Suprapubic skin (tissue), 4 donors: ENCODE results near the gene SPRY4. TPM values are rescaled to one million over a fixed set of nuclear protein-coding genes. Genes with fewer than 3 reads are reported as not detected.

Experiments
- DNase-seq, 2 donors: peaks; one replicate each; pipeline ENCODE4 v3.0.0-alpha.2; 2019; ENCODE audit warnings: low spot score in 2 of 2
- H3K27ac ChIP-seq: fragments of 200-600 bp; sonication (generic); one replicate; pipeline ENCODE4 v1.5.1; 2019
- H3K27me3 ChIP-seq: fragments of 200-600 bp; sonication (generic); one replicate; pipeline ENCODE4 v1.5.1; 2019
- H3K36me3 ChIP-seq: fragments of 200-600 bp; sonication (generic); one replicate; pipeline ENCODE4 v1.5.1; 2019
- H3K4me1 ChIP-seq: fragments of 200-600 bp; sonication (generic); one replicate; pipeline ENCODE4 v1.5.1; 2019
- H3K4me3 ChIP-seq: fragments of 200-600 bp; sonication (generic); one replicate; pipeline ENCODE4 v1.5.1; 2019; ENCODE audit warnings: mild to moderate bottlenecking
- H3K9me3 ChIP-seq: fragments of 200-600 bp; sonication (generic); one replicate; pipeline ENCODE4 v1.5.1; 2019
- CTCF ChIP-seq, 2 donors: fragments of 200-600 bp in 1 of 2; fragments of 450-650 bp in 1 of 2; sonication (generic) in 1 of 2; IDR thresholded peaks; one replicate each; pipeline ENCODE4 v1.5.1; 2016 to 2019; ENCODE audit warnings: antibody characterized with exemption in 2 of 2, mild to moderate bottlenecking in 1 of 2, moderate library complexity in 1 of 2
- EP300 ChIP-seq: sonication (generic); formaldehyde crosslinking; IDR thresholded peaks from one replicate; pipeline ENCODE4 v1.6.1; 2017; ENCODE audit warnings: antibody characterized with exemption
- POLR2A ChIP-seq, 2 donors: fragments of 450-650 bp; IDR thresholded peaks; one replicate each; pipeline ENCODE4 v1.6.1; 2017; ENCODE audit warnings: antibody characterized with exemption in 2 of 2, mild to moderate bottlenecking in 2 of 2, moderate library complexity in 2 of 2
- POLR2AphosphoS5 ChIP-seq, 3 donors: sonication (generic); formaldehyde crosslinking; IDR thresholded peaks; one replicate each; pipeline ENCODE4 v1.6.1; 2017; ENCODE audit warnings: antibody characterized with exemption in 3 of 3
- WGBS: methylation state at CpG from one replicate; pipeline ENCODE4 v1.1.5; 2018; 5-methylcytosine and 5-hydroxymethylcytosine counted together
- total RNA-seq, 4 donors: library from RNA; depleted of rRNA; stranded (reverse); fragments of >200 nt; gene quantifications; one replicate each; pipeline ENCODE4 v1.1.0, GENCODE V29; 2016

Gene SPRY4
- total RNA-seq, 4 donors from 2014 or later, result 4.2 to 7.9 (median 4.9) TPM

DNA sequence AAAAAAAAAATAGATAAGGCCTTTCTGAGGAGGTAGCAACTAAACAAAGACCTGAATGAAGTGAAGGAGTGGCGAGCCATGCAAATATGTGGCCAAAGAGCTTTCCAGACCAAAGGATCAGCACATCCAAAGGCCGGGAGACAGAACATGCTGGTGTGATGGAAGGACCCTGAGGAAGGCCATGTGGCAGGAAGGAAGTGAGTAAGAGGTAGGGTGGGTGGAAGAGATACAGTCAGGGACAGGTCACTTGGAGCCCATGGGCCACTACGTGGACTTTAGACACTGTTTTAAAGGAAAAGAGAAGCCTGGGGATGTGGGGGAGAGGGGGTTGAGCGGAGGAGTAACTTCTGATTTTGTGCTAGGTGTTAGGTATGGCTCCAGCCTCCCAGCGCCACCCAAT, 31.3 kb downstream of the SPRY4 start:
- Histone ChIP-seq H3K36me3 (no peaks in the 10 kb centered on the region), H3K27ac (no peak overlapping the region), H3K27me3 (no peaks in the 10 kb centered on the region), H3K4me1 (no peaks in the 10 kb centered on the region), H3K9me3 (no peaks in the 10 kb centered on the region), H3K4me3 (no peak overlapping the region)
- TF ChIP-seq POLR2A (IDR thresholded peaks at IDR 0.05) (no peak), EP300 (no peak), CTCF (IDR thresholded peaks at IDR 0.05) (no peak), POLR2AphosphoS5 (IDR thresholded peaks at IDR 0.05) (no peak)
- WGBS, result 84% methylated on average over 5 of the region's 5 CpGs
- DNase-seq, result no peak

GRCh38 chr5:142292808-142293207, 32.0 kb downstream of the SPRY4 start:
- Histone ChIP-seq H3K4me3 (no peak overlapping the region), H3K9me3 (no peaks in the 10 kb centered on the region), H3K36me3 (no peaks in the 10 kb centered on the region), H3K27ac (no peak overlapping the region), H3K27me3 (no peaks in the 10 kb centered on the region), H3K4me1 (no peaks in the 10 kb centered on the region)
- 98% methylated on average over 3 of the region's 3 CpGs for WGBS
- TF ChIP-seq CTCF (IDR thresholded peaks at IDR 0.05) (no peak), EP300 (no peak), POLR2AphosphoS5 (IDR thresholded peaks at IDR 0.05) (no peak), POLR2A (IDR thresholded peaks at IDR 0.05) (no peak)
- DNase-seq, result no peak

GRCh38 chr5:142292249-142292648, 32.6 kb downstream of the SPRY4 start:
- Histone ChIP-seq H3K4me3 (no peak overlapping the region), H3K27me3 (no peaks in the 10 kb centered on the region), H3K4me1 (no peaks in the 10 kb centered on the region), H3K9me3 (no peaks in the 10 kb centered on the region), H3K27ac (no peak overlapping the region), H3K36me3 (no peaks in the 10 kb centered on the region)
- WGBS, result 86% methylated on average over 5 of the region's 5 CpGs
- TF ChIP-seq EP300 (no peak), CTCF (IDR thresholded peaks at IDR 0.05) (no peak), POLR2AphosphoS5 (IDR thresholded peaks at IDR 0.05) (no peak), POLR2A (IDR thresholded peaks at IDR 0.05) (no peak)
- DNase-seq, result no peak

DNA sequence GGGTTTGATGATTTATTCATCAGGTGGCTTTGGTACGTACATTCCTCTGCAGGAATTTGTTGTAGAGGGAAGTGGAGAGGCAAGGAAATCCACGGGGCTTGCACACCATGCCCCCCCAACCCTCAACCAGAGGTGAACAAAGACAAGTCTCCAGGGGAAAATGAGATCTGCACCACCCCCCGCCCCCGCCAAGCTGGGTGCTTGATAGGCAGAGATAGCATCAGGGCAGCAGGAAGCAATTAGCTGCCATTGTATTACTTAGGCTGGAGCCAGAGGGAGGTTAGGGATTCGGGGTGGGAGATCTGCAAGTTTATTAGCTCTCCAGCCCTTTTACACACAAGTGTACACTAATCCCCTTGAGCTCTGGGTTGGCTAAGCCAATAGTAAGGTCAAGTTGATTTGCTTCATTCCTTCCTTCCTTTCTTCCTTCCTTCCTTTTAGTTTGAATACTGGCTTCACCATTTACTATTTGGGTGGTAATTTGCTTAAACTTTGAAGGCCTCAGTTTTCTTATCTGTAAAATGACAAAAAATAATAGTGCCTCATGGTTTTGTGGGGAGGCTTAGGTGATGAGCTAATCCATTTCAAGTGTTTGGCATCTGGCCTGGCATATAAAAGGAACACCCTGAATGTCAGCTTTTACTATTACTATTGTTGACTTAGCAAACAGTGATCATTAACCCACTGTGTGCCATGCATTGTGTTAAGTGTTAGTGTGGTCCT, 34.1 kb downstream of the SPRY4 start:
- 58% methylated on average over 4 of the region's 5 CpGs for WGBS
- Histone ChIP-seq H3K9me3 (no peaks in the 10 kb centered on the region), H3K4me1 (no peaks in the 10 kb centered on the region), H3K36me3 (no peaks in the 10 kb centered on the region), H3K27me3 (no peaks in the 10 kb centered on the region), H3K4me3 (no peak overlapping the region), H3K27ac (no peak overlapping the region)
- TF ChIP-seq EP300, result no peak
- TF ChIP-seq POLR2A (IDR thresholded peaks at IDR 0.05), result no peak
- no peak for TF ChIP-seq POLR2AphosphoS5 (IDR thresholded peaks at IDR 0.05)
- TF ChIP-seq CTCF (IDR thresholded peaks at IDR 0.05), result no peak
- DNase-seq, result no peak

GRCh38 chr5:142289708-142290576, 34.9 kb downstream of the SPRY4 start:
- no peaks in the 10 kb centered on the region for H3K4me1 ChIP-seq
- no peaks in the 10 kb centered on the region for H3K27me3 ChIP-seq
- no peak for TF ChIP-seq CTCF (IDR thresholded peaks at IDR 0.05)
- H3K9me3 ChIP-seq, result no peaks in the 10 kb centered on the region
- no peak overlapping the region for H3K4me3 ChIP-seq
- 78% methylated on average over 11 of the region's 11 CpGs for WGBS
- no peak for DNase-seq
- no peaks in the 10 kb centered on the region for H3K36me3 ChIP-seq
- no peak overlapping the region for H3K27ac ChIP-seq
